ENCODE data around the gene SRM.
A peak's percentile ranks its signal among the peaks of the same experiment; 100 is the strongest.

The SRM gene

DNA sequence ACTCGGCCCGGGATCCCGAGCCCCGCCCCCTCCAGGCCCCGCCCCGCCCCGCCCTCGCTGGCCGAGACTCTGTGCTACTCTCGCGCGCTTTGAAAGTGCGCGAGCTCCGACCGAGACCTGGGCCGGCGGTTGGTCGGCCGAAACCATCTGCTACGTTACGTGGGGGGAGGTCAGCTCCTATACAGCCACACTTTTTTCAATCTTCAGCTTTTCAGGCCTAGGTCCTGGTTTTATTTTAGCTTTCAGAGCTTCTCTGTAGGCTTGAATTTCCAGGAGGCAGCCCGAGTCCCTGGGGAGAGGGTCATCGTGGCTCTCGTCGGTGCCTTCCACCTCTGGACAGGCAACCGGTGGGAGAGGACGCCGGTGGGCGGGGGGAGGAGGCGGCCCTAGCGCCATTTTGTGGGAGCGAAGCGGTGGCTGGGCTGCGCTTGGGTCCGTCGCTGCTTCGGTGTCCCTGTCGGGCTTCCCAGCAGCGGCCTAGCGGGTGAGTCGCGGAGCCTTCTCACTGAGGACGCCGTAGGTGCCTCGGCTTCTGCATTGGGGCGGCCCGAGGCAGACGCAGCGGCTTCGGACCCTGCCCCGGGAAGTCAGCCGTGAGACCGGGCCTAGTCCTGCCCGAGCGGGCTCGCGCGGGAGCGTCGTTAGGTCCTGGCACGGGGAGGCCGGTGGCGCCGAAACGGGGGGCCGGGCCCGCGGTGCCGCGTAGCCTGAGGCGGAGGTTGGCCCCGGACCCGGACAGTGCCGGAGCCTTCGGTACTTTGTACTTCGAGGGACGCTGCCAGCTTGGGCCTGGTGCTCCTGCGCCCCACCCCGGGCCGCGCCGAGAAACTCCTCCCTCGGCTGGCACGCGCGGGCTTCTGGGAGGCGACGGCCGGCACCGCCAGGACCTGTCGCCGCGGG lies 47.3 kb downstream of the SRM start, which contains the start of gene TARDBP:
Gene TARDBP, plus strand, starts transcription at position 395 of the 900 bp plus-strand sequence. CDS start 1,074 bp downstream, outside the sequence.
- peak; percentile 91 to 92 for DNase-seq

All from bone marrow (tissue), 2 donors.